HG02763 (cell line): ENCODE measurements around the gene MMP21.

ENCODE experiments used
- ATAC-seq: cut with Tn5 transposase; IDR thresholded peaks from one replicate; pipeline ENCODE4 v1.9.1; 2021; ENCODE audit warnings: mild to moderate bottlenecking, moderate library complexity; ENCODE audit not compliant: unreplicated experiment

MMP21 gene

GRCh38 chr10:125795128-125795527, 19.5 kb upstream of the MMP21 start:
- no peak for ATAC-seq

- no peak for ATAC-seq
Measured at GRCh38 chr10:125792342-125793300, 17.0 kb upstream of the MMP21 start.

- no peak for ATAC-seq
Measured at GRCh38 chr10:125788156-125789034, 12.8 kb upstream of the MMP21 start.

- no peak for ATAC-seq
Measured at GRCh38 chr10:125785791-125786190, 10.2 kb upstream of the MMP21 start.

GRCh38 chr10:125783957-125784356, 8.3 kb upstream of the MMP21 start:
- peak; percentile 74 for ATAC-seq

GRCh38 chr10:125783408-125783807, 7.8 kb upstream of the MMP21 start:
- ATAC-seq: no peak

GRCh38 chr10:125782616-125783015, 7.0 kb upstream of the MMP21 start:
- ATAC-seq: no peak

GRCh38 chr10:125782054-125782453, 6.4 kb upstream of the MMP21 start:
- ATAC-seq: no peak

GRCh38 chr10:125781374-125781773, 5.8 kb upstream of the MMP21 start:
- ATAC-seq: no peak

- no peak for ATAC-seq
Measured at GRCh38 chr10:125779403-125780327, 4.0 kb upstream of the MMP21 start.

- ATAC-seq: no peak
Measured at GRCh38 chr10:125778556-125778955, 2.9 kb upstream of the MMP21 start.

GRCh38 chr10:125777806-125778205, 2.2 kb upstream of the MMP21 start:
- no peak for ATAC-seq

GRCh38 chr10:125774581-125775191, 935 bp downstream of the MMP21 start:
- no peak for ATAC-seq

GRCh38 chr10:125773687-125774543, 1.7 kb downstream of the MMP21 start:
- no peak for ATAC-seq

GRCh38 chr10:125772864-125773180, 2.8 kb downstream of the MMP21 start:
- no peak for ATAC-seq

- ATAC-seq: no peak
Measured at GRCh38 chr10:125772112-125772863, 3.3 kb downstream of the MMP21 start.

GRCh38 chr10:125770844-125771243, 4.8 kb downstream of the MMP21 start:
- no peak for ATAC-seq

- no peak for ATAC-seq
Measured at GRCh38 chr10:125769175-125769574, 6.4 kb downstream of the MMP21 start.
